ENCODE results near the gene OR6C2.
"Not testable (repeated sequence)": the region's sequence is repeated elsewhere in the genome, so short reads cannot be mapped to it uniquely, and the experiment has no call there.

OR6C2 gene

GRCh38 chr12:55479136-55479535 lies 35.3 kb downstream of the OR6C2 start:
- DNase-seq: not testable (repeated sequence)

- not testable (repeated sequence) for DNase-seq
Measured at GRCh38 chr12:55484284-55484683, 40.4 kb downstream of the OR6C2 start.

- no peak for DNase-seq
Measured at GRCh38 chr12:55492078-55492477, 48.2 kb downstream of the OR6C2 start, which contains the start of gene OR6C68. OR6C68 (plus strand) TSS chr12:55492378; CDS start chr12:55492378, 0 bp downstream.

GRCh38 chr12:55495490-55495889 lies 51.6 kb downstream of the OR6C2 start:
- no peak for DNase-seq

- DNase-seq: no peak
Measured at GRCh38 chr12:55499231-55499630, 55.4 kb downstream of the OR6C2 start.

GRCh38 chr12:55499810-55500252 lies 56.0 kb downstream of the OR6C2 start:
- no peak for DNase-seq

- no peak for DNase-seq
Measured at GRCh38 chr12:55501601-55502000, 57.7 kb downstream of the OR6C2 start.

All from CD4-positive, alpha-beta T cell treated with Interferon gamma for 1 hour (primary cell).